IMR-90 (cell line): ENCODE data around the gene KDM4B. TPM values are rescaled to one million over a fixed set of nuclear protein-coding genes. Genes with fewer than 3 reads are reported as not detected.

Experiments used
- ATAC-seq: fragments of 200-7000 bp; cut with Tn5 transposase; 2 replicates; pipeline ENCODE4 v1.9.1; 2020; ENCODE audit warnings: low read depth, mild to moderate bottlenecking, moderate library complexity
- BruUV-seq: library from RNA; stranded (reverse); fragments of 400-500 nt; replicated peaks from 2 replicates; lab custom pipeline; 2021; lab: Mats Ljungman, UMichigan
- CTCF ChIA-PET: fragments of 300-600 bp; formaldehyde crosslinking; extraction: SDS; loops from one replicate; lab custom pipeline; 2021; ENCODE audit warnings: antibody characterized with exemption; lab: Yijun Ruan, JAX
- POLR2A ChIA-PET: fragments of 300-600 bp; sonication (Branson Sonifier 250); formaldehyde crosslinking; loops from one replicate; lab custom pipeline; 2022; ENCODE audit warnings: antibody characterized with exemption; ENCODE audit not compliant: unreplicated experiment; lab: Charles Lee
- DNase-seq: peaks from one replicate; pipeline ENCODE4 v3.0.0; 2013
- H2AFZ ChIP-seq: replicated peaks from 2 replicates; pipeline ENCODE3; 2013; ENCODE audit warnings: low read length, mild to moderate bottlenecking; ENCODE audit not compliant: poor library complexity
- H2AK5ac ChIP-seq: 2 replicates; pipeline ENCODE4 v1.6.1; 2013; ENCODE audit warnings: low read depth, low read length, inconsistent platforms
- H2AK9ac ChIP-seq: replicated peaks from 2 replicates; pipeline ENCODE3; 2013; ENCODE audit warnings: mild to moderate bottlenecking, low read depth, low read length, moderate library complexity; ENCODE audit not compliant: poor library complexity
- H2BK120ac ChIP-seq: 2 replicates; pipeline ENCODE4 v1.6.1; 2013; ENCODE audit warnings: low read depth, low read length, inconsistent platforms
- H2BK15ac ChIP-seq: 3 replicates; pipeline ENCODE4 v1.6.1; 2013; ENCODE audit warnings: low read depth, low read length, inconsistent platforms
- H2BK20ac ChIP-seq: 2 replicates; pipeline ENCODE4 v1.6.1; 2013; ENCODE audit warnings: low read depth, mild to moderate bottlenecking, inconsistent platforms, low read length, moderate library complexity
- H2BK5ac ChIP-seq: 2 replicates; pipeline ENCODE4 v1.6.1; 2013; ENCODE audit warnings: mild to moderate bottlenecking, low read depth, low read length, inconsistent platforms; ENCODE audit not compliant: poor library complexity, severe bottlenecking
- H3K14ac ChIP-seq: replicated peaks from 2 replicates; pipeline ENCODE4 v1.6.1; 2013; ENCODE audit warnings: low read depth, low read length, inconsistent platforms
- H3K18ac ChIP-seq: 2 replicates; pipeline ENCODE4 v1.6.1; 2013; ENCODE audit warnings: low read depth, low read length, control low read depth
- H3K23ac ChIP-seq: 2 replicates; pipeline ENCODE4 v1.6.1; 2013; ENCODE audit warnings: low read depth, low read length, inconsistent platforms
- H3K27ac ChIP-seq: 2 replicates; pipeline ENCODE4 v1.5.1; 2013; ENCODE audit warnings: mild to moderate bottlenecking, control low read depth, low read length; ENCODE audit not compliant: insufficient read depth
- H3K27me3 ChIP-seq: 2 replicates; pipeline ENCODE4 v1.6.1; 2013; ENCODE audit warnings: low read length; ENCODE audit not compliant: control insufficient read depth, insufficient read depth
- H3K36me3 ChIP-seq: 2 replicates; pipeline ENCODE4 v1.6.1; 2013; ENCODE audit warnings: low read length, mixed read lengths; ENCODE audit not compliant: control insufficient read depth, insufficient read depth
- H3K4ac ChIP-seq: 2 replicates; pipeline ENCODE4 v1.6.1; 2013; ENCODE audit warnings: low read depth, low read length, inconsistent platforms
- H3K4me1 ChIP-seq: 2 replicates; pipeline ENCODE4 v1.6.1; 2013; ENCODE audit warnings: low read length, mixed read lengths; ENCODE audit not compliant: control insufficient read depth, insufficient read depth
- H3K4me2 ChIP-seq: 2 replicates; pipeline ENCODE4 v1.6.1; 2013; ENCODE audit warnings: low read depth, mild to moderate bottlenecking, control low read depth, low read length, moderate library complexity
- H3K4me3 ChIP-seq: 2 replicates; pipeline ENCODE4 v1.5.1; 2013; ENCODE audit warnings: low read depth, mild to moderate bottlenecking, control low read depth, low read length, moderate library complexity; ENCODE audit not compliant: insufficient read depth
- H3K56ac ChIP-seq: 2 replicates; pipeline ENCODE4 v1.6.1; 2013; ENCODE audit warnings: low read length, inconsistent platforms; ENCODE audit not compliant: insufficient read depth; ENCODE audit errors: extremely low read depth
- H3K79me1 ChIP-seq, 2 experiments: 2 replicates each; pipeline ENCODE4 v1.6.1; 2013; ENCODE audit warnings: low read length in 2 of 2, inconsistent platforms in 1 of 2, low read depth in 1 of 2
- H3K9ac ChIP-seq: 2 replicates; pipeline ENCODE4 v1.6.1; 2013; ENCODE audit warnings: low read depth, low read length, control low read depth
- H3K9me1 ChIP-seq: 2 replicates; pipeline ENCODE4 v1.6.1; 2013; ENCODE audit warnings: low read length, inconsistent platforms; ENCODE audit not compliant: insufficient read depth
- H3K9me3 ChIP-seq: 2 replicates; pipeline ENCODE4 v1.6.1; 2013; ENCODE audit warnings: low read length; ENCODE audit not compliant: control insufficient read depth, insufficient read depth
- H4K20me1 ChIP-seq: 2 replicates; pipeline ENCODE4 v1.6.1; 2013; ENCODE audit warnings: low read length, inconsistent platforms; ENCODE audit not compliant: insufficient read depth
- H4K5ac ChIP-seq: 2 replicates; pipeline ENCODE4 v1.6.1; 2013; ENCODE audit warnings: mild to moderate bottlenecking, low read depth, low read length, control low read depth
- H4K8ac ChIP-seq, 2 experiments: 2 replicates each; pipeline ENCODE4 v1.6.1; 2013; ENCODE audit warnings: low read depth in 2 of 2, low read length in 2 of 2, control low read depth in 1 of 2, inconsistent platforms in 1 of 2
- H4K91ac ChIP-seq: 2 replicates; pipeline ENCODE4 v1.6.1; 2013; ENCODE audit warnings: low read depth, low read length, inconsistent platforms; ENCODE audit not compliant: insufficient read depth
- BHLHE40 ChIP-seq: fragments of 150-350 bp; IDR thresholded peaks from 2 replicates; pipeline ENCODE4 v1.6.1; 2016; ENCODE audit warnings: mild to moderate bottlenecking, low read depth, low read length
- CEBPB ChIP-seq: IDR thresholded peaks from 2 replicates; pipeline ENCODE4 v1.6.1; 2012; ENCODE audit warnings: low read depth, low read length, improper control_type of control experiment
- CHD1 ChIP-seq: IDR thresholded peaks from 2 replicates; pipeline ENCODE4 v1.6.1; 2012; ENCODE audit warnings: low read depth, low read length, improper control_type of control experiment
- CTCF ChIP-seq: conservative IDR thresholded peaks from 2 replicates; pipeline ENCODE4 v1.5.1; 2012; ENCODE audit warnings: mild to moderate bottlenecking, low read depth, low read length, improper control_type of control experiment
- ELK1 ChIP-seq: fragments of 150-350 bp; IDR thresholded peaks from 2 replicates; pipeline ENCODE4 v1.6.1; 2016; ENCODE audit warnings: low read depth, mild to moderate bottlenecking, low read length, moderate library complexity, borderline replicate concordance
- FOS ChIP-seq: fragments of 150-350 bp; IDR thresholded peaks from 2 replicates; pipeline ENCODE4 v1.6.1; 2016; ENCODE audit warnings: low read depth, low read length
- MAFK ChIP-seq: IDR thresholded peaks from 2 replicates; pipeline ENCODE4 v1.6.1; 2012; ENCODE audit warnings: low read depth, low read length, improper control_type of control experiment
- MAZ ChIP-seq: IDR thresholded peaks from 2 replicates; pipeline ENCODE4 v1.6.1; 2012; ENCODE audit warnings: low read depth, mild to moderate bottlenecking, low read length, improper control_type of control experiment, moderate library complexity, borderline replicate concordance
- MXI1 ChIP-seq: IDR thresholded peaks from 2 replicates; pipeline ENCODE4 v1.6.1; 2012; ENCODE audit warnings: low read depth, mild to moderate bottlenecking, low read length, moderate library complexity, borderline replicate concordance
- NFE2L2 ChIP-seq: fragments of 150-350 bp; IDR thresholded peaks from 2 replicates; pipeline ENCODE4 v1.6.1; 2016; ENCODE audit warnings: low read depth, mild to moderate bottlenecking, low read length
- POLR2A ChIP-seq: IDR thresholded peaks from 2 replicates; pipeline ENCODE4 v1.6.1; 2012; ENCODE audit warnings: mild to moderate bottlenecking, low read depth, low read length
- RAD21 ChIP-seq: IDR thresholded peaks from 2 replicates; pipeline ENCODE4 v1.6.1; 2012; ENCODE audit warnings: low read length, improper control_type of control experiment
- RCOR1 ChIP-seq: IDR thresholded peaks from 2 replicates; pipeline ENCODE4 v1.6.1; 2012; ENCODE audit warnings: mild to moderate bottlenecking, low read length, improper control_type of control experiment; ENCODE audit not compliant: insufficient replicate concordance
- RFX5 ChIP-seq: IDR thresholded peaks from 2 replicates; pipeline ENCODE4 v1.8.0; 2012; ENCODE audit warnings: low read depth, mild to moderate bottlenecking, low read length, moderate library complexity
- SMC3 ChIP-seq: fragments of 150-350 bp; IDR thresholded peaks from 2 replicates; pipeline ENCODE4 v1.6.1; 2016; ENCODE audit warnings: low read depth, mild to moderate bottlenecking, antibody characterized with exemption, low read length, moderate library complexity
- USF2 ChIP-seq: fragments of 150-350 bp; IDR thresholded peaks from 2 replicates; pipeline ENCODE4 v1.6.1; 2017; ENCODE audit warnings: mild to moderate bottlenecking, antibody characterized with exemption, low read length, low read depth
- WGBS, 2 experiments: methylation state at CpG; one replicate each; pipeline versions ENCODE4 v1.1.5 to v1.1.7; 2013; ENCODE audit warnings: missing lambda C conversion rate in 2 of 2; ENCODE audit not compliant: insufficient read length in 1 of 2; ENCODE audit errors: extremely low coverage in 2 of 2; 5-methylcytosine and 5-hydroxymethylcytosine counted together
- dilution Hi-C: fragments of 300-500 bp; cut with HindIII; formaldehyde crosslinking; loops from one replicate; pipeline ENCODE4 v1.14.3; 2018; ENCODE audit warnings: low sequenced_read_pairs; ENCODE audit not compliant: unreplicated experiment
- in situ Hi-C: fragments of 300-500 bp; cut with MboI; formaldehyde crosslinking; loops from 3 replicates; pipeline ENCODE4 v1.14.3; 2019; ENCODE audit warnings: low sequenced_read_pairs, inconsistent platforms, mixed read lengths
- intact Hi-C: fragments of 100-400 bp; cut with micrococcal nuclease; formaldehyde crosslinking; loops from 2 replicates; pipeline ENCODE4 v1.10.0; 2022
- polyA plus RNA-seq, 3 experiments: library from polyadenylated mRNA; depleted of rRNA; stranded (reverse); fragments of >200 nt; gene quantifications; 2 replicates each; pipeline ENCODE4 v1.2.3, GENCODE V29; 2012; ENCODE audit warnings: low replicate concordance in 1 of 3
- total RNA-seq: library from RNA; depleted of rRNA; stranded (reverse); fragments of >200 nt; gene quantifications from 2 replicates; pipeline ENCODE4 v1.2.3, GENCODE V29; 2012

The KDM4B gene
- total and polyA plus RNA-seq, 2 of the 4 experiments (the other 2 are of a cell fraction): 5.0 to 17.9 TPM

DNA sequence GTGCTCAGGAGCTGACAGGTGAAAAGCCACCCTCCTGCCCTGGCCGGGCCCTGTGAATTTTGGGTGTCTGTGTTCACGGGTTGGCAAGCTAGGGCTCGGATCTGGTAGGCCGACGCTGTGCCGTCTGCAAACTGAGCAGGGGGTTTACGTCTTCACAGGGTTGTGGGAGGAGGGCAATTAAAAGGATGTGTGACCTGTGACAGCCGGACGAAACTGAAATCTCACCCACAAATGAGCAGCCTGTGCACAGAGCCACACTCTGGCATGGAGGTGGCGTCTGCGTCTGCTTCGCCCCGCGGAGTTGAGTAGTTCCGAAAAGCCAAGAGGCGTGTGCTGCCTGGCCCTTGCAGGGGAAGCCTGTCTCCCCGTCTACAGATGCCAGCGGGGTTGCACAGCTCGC, 117.3 kb downstream of the KDM4B start:
- no peak overlapping the region for H2BK15ac ChIP-seq
- CTCF ChIA-PET: interaction anchor here (0.7 kb wide), 1 partner anchor 442 kb away, joined by 6 read pairs; no protein-coding TSS in a partner anchor
- ATAC-seq (no peak), DNase-seq (no peak)
- H3K56ac ChIP-seq: no peak overlapping the region
- H2AK9ac ChIP-seq: no peak overlapping the region
- no peaks in the 10 kb centered on the region for H3K9me1 ChIP-seq
- peaks cover 56% of the 10 kb centered on the region for H3K36me3 ChIP-seq
- no peak overlapping the region for H3K18ac ChIP-seq
- no TSS peak for BruUV-seq
- H3K4me2 ChIP-seq: no peak overlapping the region
- no peak for TF ChIP-seq MAZ
- TF ChIP-seq CEBPB: no peak
- no peak for TF ChIP-seq MXI1
- TF ChIP-seq POLR2A: no peak
- TF ChIP-seq MAFK: no peak
- no peak for TF ChIP-seq RFX5
- no peak for TF ChIP-seq NFE2L2
- no peak for TF ChIP-seq RAD21
- no peak for TF ChIP-seq RCOR1
- TF ChIP-seq CTCF: no peak
- no peak for TF ChIP-seq CHD1
- no peak for TF ChIP-seq SMC3
- TF ChIP-seq BHLHE40: no peak
- TF ChIP-seq USF2: no peak
- TF ChIP-seq ELK1: no peak
- TF ChIP-seq FOS: no peak
- H2BK5ac ChIP-seq: no peak overlapping the region
- peaks cover 5 to 17% of the 10 kb centered on the region in 2 experiments; a peak in 3 of 4 replicates for H3K79me1 ChIP-seq
- no peak overlapping the region for H3K23ac ChIP-seq
- no peaks in the 10 kb centered on the region for H3K9me3 ChIP-seq
- H2AFZ ChIP-seq: no peak overlapping the region
- H2BK120ac ChIP-seq: no peak overlapping the region
- H3K4me3 ChIP-seq: no peak overlapping the region
- in situ Hi-C loops: no loop called here
- intact Hi-C loops: no loop called here
- POLR2A ChIA-PET: no interaction called here
- no peaks in the 10 kb centered on the region; the same call in 1 of the 2 replicates for H3K4me1 ChIP-seq
- H4K91ac ChIP-seq: no peak overlapping the region
- WGBS, 2 experiments: 96% methylated on average over 9 of the region's 19 CpGs; no CpG with 5 or more reads in 1 of the 2 experiments
- H3K27ac ChIP-seq: no peak overlapping the region
- H2BK20ac ChIP-seq: no peak overlapping the region
- H2AK5ac ChIP-seq: no peak overlapping the region
- no peak overlapping the region for H3K9ac ChIP-seq
- dilution Hi-C loops: no loop called here
- no peak overlapping the region for H3K4ac ChIP-seq
- H4K8ac ChIP-seq: no peak overlapping the region
- no peak overlapping the region for H4K5ac ChIP-seq
- no peak overlapping the region for H3K14ac ChIP-seq
- H4K20me1 ChIP-seq: peaks cover 19% of the 10 kb centered on the region
- no peaks in the 10 kb centered on the region for H3K27me3 ChIP-seq
